Mesenchymal stem cell (in vitro differentiated cells and primary cell): ENCODE results near the gene HSPA14.

ENCODE experiments used
- DNase-seq: peaks from one replicate; pipeline ENCODE4 v3.0.0-alpha.2; 2013
- H2AFZ ChIP-seq: one replicate; pipeline ENCODE4 v1.6.1; 2013; ENCODE audit warnings: low read depth, mild to moderate bottlenecking, control low read depth, inconsistent platforms, low read length, moderate library complexity
- H2AK5ac ChIP-seq: 2 replicates; pipeline ENCODE4 v1.6.1; 2013; ENCODE audit warnings: low read length, moderate library complexity, mild to moderate bottlenecking, inconsistent platforms; ENCODE audit not compliant: severe bottlenecking
- H2BK120ac ChIP-seq: one replicate; pipeline ENCODE4 v1.6.1; 2013; ENCODE audit warnings: low read depth, mild to moderate bottlenecking, inconsistent platforms, low read length, moderate library complexity
- H2BK12ac ChIP-seq, 2 experiments: one replicate each; pipeline ENCODE4 v1.6.1; 2013; ENCODE audit warnings: inconsistent platforms in 2 of 2, low read length in 2 of 2, mild to moderate bottlenecking in 2 of 2, moderate library complexity in 2 of 2, control low read depth in 1 of 2
- H2BK15ac ChIP-seq: one replicate; pipeline ENCODE4 v1.6.1; 2013; ENCODE audit warnings: mild to moderate bottlenecking, low read depth, inconsistent platforms; ENCODE audit not compliant: poor library complexity, severe bottlenecking
- H2BK5ac ChIP-seq: 2 replicates; pipeline ENCODE4 v1.6.1; 2013; ENCODE audit warnings: low read depth, mild to moderate bottlenecking, low read length, control low read depth, inconsistent platforms; ENCODE audit not compliant: poor library complexity, severe bottlenecking
- H3K14ac ChIP-seq, 2 experiments: one replicate each; pipeline ENCODE4 v1.6.1; 2013; ENCODE audit warnings: inconsistent platforms in 2 of 2, low read length in 2 of 2, control low read depth in 1 of 2, mild to moderate bottlenecking in 1 of 2, moderate library complexity in 1 of 2
- H3K18ac ChIP-seq, 2 experiments: one replicate each; pipeline ENCODE4 v1.6.1; 2013; ENCODE audit warnings: inconsistent platforms in 2 of 2, low read length in 2 of 2, control low read depth in 1 of 2, low read depth in 1 of 2, mild to moderate bottlenecking in 1 of 2
- H3K23ac ChIP-seq, 2 experiments: one replicate each; pipeline ENCODE4 v1.6.1; 2013; ENCODE audit warnings: inconsistent platforms in 2 of 2, low read length in 2 of 2, mild to moderate bottlenecking in 2 of 2, moderate library complexity in 2 of 2, control low read depth in 1 of 2
- H3K27ac ChIP-seq: 2 replicates; pipeline ENCODE4 v1.5.1; 2013; ENCODE audit warnings: mild to moderate bottlenecking, moderate library complexity, low read length, control low read depth, inconsistent platforms; ENCODE audit not compliant: poor library complexity, severe bottlenecking
- H3K27me3 ChIP-seq, 2 experiments: 2 replicates each; pipeline versions ENCODE4 v1.6.1 to v1.7.0; 2013; ENCODE audit warnings: low read length in 2 of 2, mild to moderate bottlenecking in 2 of 2, moderate library complexity in 2 of 2, control low read depth in 1 of 2, inconsistent platforms in 1 of 2; ENCODE audit not compliant: control insufficient read depth in 1 of 2, insufficient read depth in 1 of 2
- H3K36me3 ChIP-seq, 2 experiments: 2 replicates each; pipeline versions ENCODE4 v1.6.1 to v1.7.0; 2013; ENCODE audit warnings: low read length in 2 of 2, control low read depth in 1 of 2, inconsistent platforms in 1 of 2, low read depth in 1 of 2, mild to moderate bottlenecking in 1 of 2; ENCODE audit not compliant: insufficient read depth in 2 of 2, control insufficient read depth in 1 of 2
- H3K4ac ChIP-seq, 2 experiments: one replicate each; pipeline ENCODE4 v1.6.1; 2013; ENCODE audit warnings: inconsistent platforms in 2 of 2, low read length in 2 of 2, mild to moderate bottlenecking in 2 of 2, moderate library complexity in 2 of 2, control low read depth in 1 of 2, low read depth in 1 of 2
- H3K4me1 ChIP-seq: 2 replicates; pipeline ENCODE4 v1.6.1; 2013; ENCODE audit warnings: low read depth, low read length, control low read depth; ENCODE audit not compliant: control insufficient read depth, insufficient read depth
- H3K4me2 ChIP-seq: 2 replicates; pipeline ENCODE4 v1.6.1; 2013; ENCODE audit warnings: low read length, mild to moderate bottlenecking, inconsistent platforms; ENCODE audit not compliant: poor library complexity, severe bottlenecking
- H3K4me3 ChIP-seq, 2 experiments: 2 replicates each; pipeline versions ENCODE4 v1.5.1 to v1.7.0; 2013; ENCODE audit warnings: low read length in 2 of 2, mild to moderate bottlenecking in 2 of 2, control low read depth in 1 of 2, low read depth in 1 of 2; ENCODE audit not compliant: insufficient read depth in 1 of 2
- H3K79me1 ChIP-seq: replicated peaks from 2 replicates; pipeline ENCODE4 v1.6.1; 2013; ENCODE audit warnings: mild to moderate bottlenecking, control low read depth, low read length, inconsistent platforms; ENCODE audit not compliant: poor library complexity, severe bottlenecking
- H3K9ac ChIP-seq: 2 replicates; pipeline ENCODE4 v1.7.0; 2013; ENCODE audit warnings: mild to moderate bottlenecking, low read length, moderate library complexity
- H3K9me3 ChIP-seq: 2 replicates; pipeline ENCODE4 v1.7.0; 2013; ENCODE audit warnings: mild to moderate bottlenecking, low read length; ENCODE audit not compliant: control insufficient read depth
- H4K8ac ChIP-seq: one replicate; pipeline ENCODE4 v1.6.1; 2013; ENCODE audit warnings: inconsistent platforms, mild to moderate bottlenecking, low read length, moderate library complexity
- H4K91ac ChIP-seq: one replicate; pipeline ENCODE4 v1.6.1; 2013; ENCODE audit warnings: mild to moderate bottlenecking, low read length, inconsistent platforms
- WGBS: methylation state at CpG from one replicate; pipeline ENCODE4 v1.1.7; 2013; ENCODE audit warnings: mixed read lengths; 5-methylcytosine and 5-hydroxymethylcytosine counted together

Gene HSPA14

DNA sequence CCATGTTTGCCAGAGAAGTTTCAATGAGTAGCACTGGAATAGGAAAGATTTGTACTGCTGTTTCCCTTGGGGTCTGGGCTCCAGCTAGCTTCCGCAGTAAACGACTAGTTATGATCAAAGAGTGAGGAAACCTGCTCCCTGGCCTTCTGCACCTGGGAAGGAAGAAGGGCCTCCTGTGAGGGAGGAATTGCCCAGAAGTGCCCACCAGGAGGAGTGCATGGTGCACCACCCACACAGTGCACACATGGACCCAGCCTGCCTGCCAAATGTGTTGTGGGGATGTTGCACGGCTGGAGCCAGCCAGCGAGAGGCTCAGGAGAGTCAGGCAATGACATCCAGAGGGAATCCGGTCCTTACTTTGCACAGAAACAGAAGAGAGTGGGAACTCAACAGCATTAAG lies 36.4 kb upstream of the HSPA14 start:
- Histone ChIP-seq H3K36me3 (no peaks in the 10 kb centered on the region), H2AK5ac (peak overlapping the region; percentile 9), H4K91ac (no peak overlapping the region), H2BK120ac (no peak overlapping the region), H3K79me1 (no peaks in the 10 kb centered on the region), H3K9me3 (no peaks in the 10 kb centered on the region), H3K18ac (no peak overlapping the region), H3K27me3 (peaks cover 0 to 27% of the 10 kb centered on the region in 2 experiments), H3K23ac (no peak overlapping the region), H3K4me3 (peak overlapping the region in 1 of 2 experiments; percentile 12), H2BK5ac (no peak overlapping the region), H2AFZ (no peak overlapping the region), H3K27ac (no peak overlapping the region), H4K8ac (no peak overlapping the region), H3K4me1 (peaks cover 6% of the 10 kb centered on the region), H3K4me2 (no peak overlapping the region), H2BK12ac (no peak overlapping the region), H3K9ac (no peak overlapping the region), H3K14ac (no peak overlapping the region), H2BK15ac (no peak overlapping the region), H3K4ac (no peak overlapping the region)
- 86% methylated on average over 5 of the region's 5 CpGs for WGBS
- DNase-seq: no peak

DNA sequence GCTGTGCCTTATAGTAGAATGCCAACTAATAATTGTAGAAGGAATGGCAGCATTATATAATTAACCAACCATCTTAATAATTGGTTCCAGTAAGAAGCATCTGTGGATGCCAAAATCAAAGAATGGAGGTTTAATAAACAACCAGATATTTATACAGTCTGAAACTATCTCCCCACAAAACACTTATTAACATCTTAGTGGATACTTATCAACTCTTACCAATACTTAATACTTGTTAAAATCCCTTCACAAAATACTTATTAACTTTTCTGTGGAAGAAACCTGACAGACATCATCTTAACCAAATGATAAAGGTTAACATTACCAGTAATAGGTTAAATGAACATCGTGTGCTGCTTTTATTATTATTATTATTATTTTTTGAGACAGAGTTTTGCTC lies 34.3 kb upstream of the HSPA14 start:
- H2BK120ac ChIP-seq: no peak overlapping the region
- no peak overlapping the region for H2BK5ac ChIP-seq
- no peak for DNase-seq
- H2BK15ac ChIP-seq: no peak overlapping the region
- H3K9me3 ChIP-seq: no peaks in the 10 kb centered on the region
- no peaks in the 10 kb centered on the region for H3K36me3 ChIP-seq
- H3K23ac ChIP-seq: no peak overlapping the region
- no peak overlapping the region for H3K4ac ChIP-seq
- peaks cover 0 to 27% of the 10 kb centered on the region in 2 experiments for H3K27me3 ChIP-seq
- WGBS: no CpG with 5 or more reads among the region's 1 CpG
- peaks cover 6% of the 10 kb centered on the region for H3K4me1 ChIP-seq
- H2BK12ac ChIP-seq: no peak overlapping the region
- H2AFZ ChIP-seq: no peak overlapping the region
- H4K91ac ChIP-seq: no peak overlapping the region
- no peak overlapping the region for H4K8ac ChIP-seq
- H3K14ac ChIP-seq: no peak overlapping the region
- no peak overlapping the region for H3K4me3 ChIP-seq
- no peak overlapping the region for H3K9ac ChIP-seq
- no peak overlapping the region for H2AK5ac ChIP-seq
- no peaks in the 10 kb centered on the region for H3K79me1 ChIP-seq
- H3K4me2 ChIP-seq: no peak overlapping the region
- no peak overlapping the region for H3K18ac ChIP-seq
- no peak overlapping the region for H3K27ac ChIP-seq

DNA sequence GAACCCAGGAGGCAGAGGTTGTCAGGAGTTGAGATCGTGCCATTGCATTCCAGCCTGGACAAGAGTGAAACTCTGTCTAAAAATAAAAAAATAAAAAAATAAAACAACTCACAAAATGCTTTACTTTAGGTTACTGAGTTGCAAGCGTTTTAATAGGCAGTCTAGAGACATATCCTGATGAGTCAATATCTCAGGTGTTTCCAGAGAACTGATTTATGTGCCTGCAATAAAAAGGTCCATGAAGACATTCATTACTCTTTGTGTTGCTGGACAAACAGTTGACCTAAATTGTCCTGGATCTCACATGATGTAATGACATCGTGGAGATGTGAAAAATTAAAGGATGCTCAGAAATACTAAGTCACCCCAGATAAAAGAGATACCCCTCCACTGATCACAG lies 31.8 kb upstream of the HSPA14 start:
- H3K14ac ChIP-seq: no peak overlapping the region
- no peaks in the 10 kb centered on the region for H3K36me3 ChIP-seq
- H4K8ac ChIP-seq: no peak overlapping the region
- H3K23ac ChIP-seq: no peak overlapping the region
- DNase-seq: no peak
- no peak overlapping the region for H2BK15ac ChIP-seq
- H3K9ac ChIP-seq: no peak overlapping the region
- no peak overlapping the region for H3K18ac ChIP-seq
- no peak overlapping the region for H2BK5ac ChIP-seq
- H2AK5ac ChIP-seq: no peak overlapping the region
- 94% methylated on average over 1 of the region's 3 CpGs for WGBS
- no peaks in the 10 kb centered on the region for H3K9me3 ChIP-seq
- no peak overlapping the region for H3K27ac ChIP-seq
- no peak overlapping the region for H2BK120ac ChIP-seq
- H4K91ac ChIP-seq: no peak overlapping the region
- H3K79me1 ChIP-seq: no peaks in the 10 kb centered on the region
- H2AFZ ChIP-seq: no peak overlapping the region
- H3K4ac ChIP-seq: no peak overlapping the region
- H3K4me1 ChIP-seq: peaks cover 6% of the 10 kb centered on the region
- H3K4me3 ChIP-seq: no peak overlapping the region
- peaks cover 0 to 14% of the 10 kb centered on the region in 2 experiments for H3K27me3 ChIP-seq
- H2BK12ac ChIP-seq: no peak overlapping the region
- H3K4me2 ChIP-seq: no peak overlapping the region

DNA sequence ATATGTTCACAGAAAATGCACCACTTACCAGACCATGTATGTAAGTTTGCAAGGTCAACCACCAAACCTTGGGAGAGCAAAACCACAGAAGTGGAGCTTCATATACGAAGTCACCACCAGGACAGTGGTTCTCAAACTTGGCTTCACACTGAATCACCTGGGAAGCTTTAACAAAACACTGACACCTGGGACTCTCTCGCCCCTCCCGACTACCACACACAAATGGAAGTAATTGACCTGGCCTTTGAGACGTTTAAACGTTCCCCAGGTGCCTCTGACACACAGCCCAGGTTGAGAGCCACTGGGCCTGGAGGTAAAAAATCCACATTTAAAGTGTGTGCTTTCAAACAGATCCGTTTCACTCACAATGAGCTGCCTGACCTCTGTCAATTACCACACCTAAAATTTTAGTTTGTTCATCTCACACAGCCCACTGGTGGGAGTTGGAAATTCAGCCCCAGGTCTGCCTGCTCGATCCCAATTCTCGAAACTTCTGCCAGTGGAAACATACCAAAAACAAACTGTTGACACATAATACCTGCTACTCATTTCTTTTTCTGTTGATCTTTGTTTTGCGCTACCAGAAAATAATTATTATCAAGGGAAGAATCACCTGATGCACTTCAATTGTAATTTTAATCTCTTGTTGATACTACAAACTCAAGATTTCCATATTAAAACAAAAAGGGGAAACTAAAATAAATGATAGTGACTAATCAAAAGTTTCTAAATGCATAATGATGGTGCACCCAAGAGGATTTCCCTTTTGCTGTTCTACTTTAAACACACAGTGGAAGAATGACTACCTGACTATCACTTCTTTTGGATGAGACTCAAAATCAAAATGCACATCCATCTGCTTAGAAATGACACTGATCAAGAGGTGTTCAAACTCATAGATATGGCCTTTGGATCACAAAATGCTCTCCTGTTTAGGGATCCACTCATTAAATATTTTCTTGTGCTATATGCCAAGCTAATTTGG lies 26.8 kb upstream of the HSPA14 start:
- Histone ChIP-seq H3K4me3 (no peak overlapping the region), H3K23ac (no peak overlapping the region), H2AFZ (no peak overlapping the region), H3K27ac (no peak overlapping the region), H2BK12ac (no peak overlapping the region), H3K79me1 (no peaks in the 10 kb centered on the region), H3K4ac (no peak overlapping the region), H3K9me3 (no peaks in the 10 kb centered on the region), H3K14ac (no peak overlapping the region), H3K4me2 (no peak overlapping the region), H2BK15ac (no peak overlapping the region), H3K4me1 (no peaks in the 10 kb centered on the region), H2BK120ac (no peak overlapping the region), H3K27me3 (peaks cover 0 to 3% of the 10 kb centered on the region in 2 experiments), H4K91ac (no peak overlapping the region), H4K8ac (no peak overlapping the region), H2AK5ac (no peak overlapping the region), H3K9ac (no peak overlapping the region), H2BK5ac (no peak overlapping the region), H3K18ac (no peak overlapping the region), H3K36me3 (no peaks in the 10 kb centered on the region)
- DNase-seq: no peak
- WGBS: 81% methylated on average over 9 of the region's 9 CpGs
